HG02970 (cell line): ENCODE measurements around the gene INS.

Experiments
- ATAC-seq: cut with Tn5 transposase; IDR thresholded peaks from one replicate; pipeline ENCODE4 v1.9.1; 2021; ENCODE audit warnings: mild to moderate bottlenecking, moderate library complexity, moderate number of reproducible peaks; ENCODE audit not compliant: unreplicated experiment, low FRiP score

INS gene

DNA sequence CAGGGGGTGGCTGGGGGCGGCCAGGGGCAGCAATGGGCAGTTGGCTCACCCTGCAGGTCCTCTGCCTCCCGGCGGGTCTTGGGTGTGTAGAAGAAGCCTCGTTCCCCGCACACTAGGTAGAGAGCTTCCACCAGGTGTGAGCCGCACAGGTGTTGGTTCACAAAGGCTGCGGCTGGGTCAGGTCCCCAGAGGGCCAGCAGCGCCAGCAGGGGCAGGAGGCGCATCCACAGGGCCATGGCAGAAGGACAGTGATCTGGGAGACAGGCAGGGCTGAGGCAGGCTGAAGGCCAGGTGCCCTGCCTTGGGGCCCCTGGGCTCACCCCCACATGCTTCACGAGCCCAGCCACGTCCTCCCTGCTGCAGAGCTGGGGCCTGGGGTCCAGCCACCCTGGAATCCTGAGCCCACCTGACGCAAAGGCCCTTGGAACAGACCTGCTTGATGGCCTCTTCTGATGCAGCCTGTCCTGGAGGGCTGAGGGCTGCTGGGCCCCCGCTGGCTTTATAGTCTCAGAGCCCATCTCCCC is at the start of gene INS:
INS (minus strand) TSS at position 474 of the 524 bp plus-strand sequence; CDS start at position 236, 238 bp downstream.
- no peak for ATAC-seq

DNA sequence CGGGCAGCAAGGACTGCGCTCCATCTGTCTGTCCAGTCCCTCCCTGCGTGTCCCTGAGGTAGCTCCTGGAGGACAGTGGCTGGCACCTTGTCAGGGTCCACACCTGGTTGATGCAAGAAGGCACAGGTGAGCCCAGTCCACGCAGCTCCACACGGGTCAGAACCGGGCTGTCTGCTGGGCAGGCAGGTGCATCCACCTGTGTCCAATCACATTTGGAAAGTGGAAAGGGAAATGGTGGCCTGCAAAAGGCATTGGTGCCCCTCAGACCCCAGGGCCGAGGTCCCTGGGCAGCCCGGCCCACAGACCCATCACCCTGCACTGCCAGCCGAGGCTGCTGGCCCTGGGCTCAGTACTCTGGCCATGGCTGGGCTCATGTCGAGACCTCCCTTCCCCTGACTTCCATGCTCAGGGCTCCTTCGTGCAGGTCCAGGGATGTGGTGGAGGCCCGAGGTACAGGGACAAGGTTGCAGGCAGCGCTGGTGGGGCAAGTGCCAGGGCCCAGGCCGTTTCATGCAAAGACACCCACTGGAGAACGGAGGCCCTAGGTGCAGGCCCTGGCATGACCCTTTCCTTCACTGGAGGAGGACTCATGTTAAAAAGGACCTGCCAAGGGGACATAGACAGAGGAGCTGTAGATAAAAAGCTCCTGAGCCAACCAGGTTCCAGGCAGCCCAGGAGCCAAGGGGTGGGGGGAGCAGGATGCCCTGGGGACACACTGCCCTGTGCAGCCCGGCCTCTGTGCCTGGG is 49.5 kb upstream of the INS start:
- no peak for ATAC-seq

DNA sequence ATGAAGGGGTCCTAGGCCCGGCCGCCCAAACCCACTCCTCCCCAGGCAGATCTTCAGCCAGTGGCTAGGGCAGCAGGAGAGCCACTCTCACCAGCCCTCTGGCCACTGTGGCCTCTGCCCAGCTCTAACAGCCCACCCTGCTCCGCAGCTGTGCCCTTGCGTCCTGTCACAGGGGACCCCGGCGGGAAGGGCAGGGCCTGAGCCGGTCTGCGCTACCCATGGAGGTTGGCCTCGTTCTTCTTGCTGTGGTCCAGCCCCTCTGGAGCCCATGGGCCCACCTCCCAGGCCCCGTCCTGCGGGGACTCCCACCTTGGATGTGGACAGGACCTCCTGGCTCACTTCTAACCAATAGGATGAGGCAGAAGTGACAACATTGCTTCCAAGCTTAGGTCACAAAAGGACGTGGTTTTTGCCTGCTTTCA is 48.9 kb upstream of the INS start:
- ATAC-seq: no peak

DNA sequence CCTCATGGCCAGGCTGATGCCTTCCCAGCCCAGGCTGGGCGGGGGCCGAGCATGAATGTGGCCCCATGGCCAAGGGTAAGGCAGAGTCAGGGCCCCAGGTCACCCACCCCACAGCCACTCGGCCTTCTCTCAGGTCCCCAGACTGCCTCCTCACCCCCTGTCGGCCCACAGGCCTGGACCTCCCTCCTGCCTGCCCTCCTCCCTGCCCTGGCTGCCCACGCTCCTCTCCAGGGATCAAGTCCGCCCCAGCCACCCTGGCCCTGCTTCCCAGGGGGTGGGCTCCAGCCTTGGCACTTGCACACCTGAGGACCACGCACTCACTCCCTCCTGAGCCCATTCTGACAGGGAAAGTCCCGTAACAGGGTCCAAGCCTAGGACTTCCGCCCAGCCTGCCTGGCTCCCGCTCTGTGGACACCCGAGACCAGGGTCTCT is 48.4 kb upstream of the INS start:
- ATAC-seq: no peak

DNA sequence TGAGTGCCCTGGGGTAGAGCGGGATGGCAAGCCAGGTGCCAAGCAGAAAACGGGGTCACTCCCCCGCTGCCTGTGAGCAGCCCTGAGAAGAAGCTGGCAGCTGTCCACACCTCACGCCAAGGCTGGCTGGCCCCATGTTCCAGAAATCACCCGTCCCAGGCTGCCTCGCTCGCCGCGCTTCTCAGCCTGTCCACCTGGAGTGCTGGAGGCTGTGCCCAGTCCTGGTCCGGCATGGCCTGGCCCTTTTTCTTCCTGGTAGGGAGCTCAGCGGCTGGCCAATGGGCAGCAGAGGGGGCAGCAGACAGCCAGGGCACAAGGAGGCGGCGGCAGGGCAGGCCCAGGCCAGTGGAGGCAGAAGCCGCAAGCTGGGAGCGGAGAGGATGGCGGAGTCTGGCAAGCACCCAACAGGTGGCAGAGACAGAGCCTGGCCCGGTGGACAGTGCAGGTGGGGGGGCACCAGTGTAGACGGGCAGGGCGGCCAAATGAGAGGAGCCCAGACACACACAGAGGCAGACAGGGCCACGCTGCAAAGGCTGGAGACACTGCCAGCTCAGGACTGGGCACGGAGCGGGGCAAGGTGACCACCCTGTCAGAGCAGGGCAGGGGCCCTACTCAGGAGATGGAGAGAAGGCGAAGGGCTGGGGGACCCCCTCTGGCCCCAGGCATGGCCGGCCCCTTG is 47.8 kb upstream of the INS start:
- ATAC-seq: no peak

DNA sequence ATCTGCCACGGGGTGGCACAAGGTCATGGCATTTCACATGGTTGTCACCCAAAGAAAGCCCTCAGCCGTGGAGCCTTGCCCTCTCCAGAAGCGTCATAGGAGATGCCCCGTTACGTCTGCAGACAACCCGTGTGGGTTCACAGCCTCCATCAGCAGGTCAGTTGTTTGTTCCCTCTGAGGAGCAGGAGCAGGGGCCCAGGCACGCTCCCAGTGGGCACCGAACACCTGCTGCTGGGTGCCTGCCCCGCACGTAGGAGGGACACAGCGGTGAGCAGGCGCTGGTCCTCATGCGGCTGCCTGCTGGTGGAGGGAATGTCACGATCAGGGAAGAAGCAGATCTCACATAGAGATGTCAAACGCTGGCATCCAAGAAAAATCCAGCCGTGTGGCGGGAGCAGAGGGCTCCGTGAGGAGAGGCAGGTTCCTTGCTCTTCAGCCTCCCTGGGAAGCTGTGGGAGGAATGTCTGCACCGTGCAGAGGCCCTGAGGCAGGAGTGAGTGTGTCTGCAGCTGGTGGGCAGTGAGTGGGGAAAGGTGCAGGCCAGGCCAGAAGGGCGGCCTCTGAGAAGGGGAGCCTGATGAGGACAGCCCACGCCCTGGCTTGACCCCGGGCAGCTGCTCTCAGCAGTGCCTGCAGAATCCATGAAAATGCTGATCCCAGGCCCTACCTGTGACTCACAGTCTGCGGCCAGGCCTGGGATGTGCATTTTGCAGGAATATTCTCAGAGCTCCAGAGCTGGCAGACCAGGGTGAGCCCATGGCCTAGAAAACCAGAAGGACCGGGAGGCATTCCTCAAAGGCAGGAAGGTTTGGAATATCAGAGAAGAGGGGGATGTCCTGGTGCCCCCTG is 47.0 kb upstream of the INS start:
- ATAC-seq: no peak

DNA sequence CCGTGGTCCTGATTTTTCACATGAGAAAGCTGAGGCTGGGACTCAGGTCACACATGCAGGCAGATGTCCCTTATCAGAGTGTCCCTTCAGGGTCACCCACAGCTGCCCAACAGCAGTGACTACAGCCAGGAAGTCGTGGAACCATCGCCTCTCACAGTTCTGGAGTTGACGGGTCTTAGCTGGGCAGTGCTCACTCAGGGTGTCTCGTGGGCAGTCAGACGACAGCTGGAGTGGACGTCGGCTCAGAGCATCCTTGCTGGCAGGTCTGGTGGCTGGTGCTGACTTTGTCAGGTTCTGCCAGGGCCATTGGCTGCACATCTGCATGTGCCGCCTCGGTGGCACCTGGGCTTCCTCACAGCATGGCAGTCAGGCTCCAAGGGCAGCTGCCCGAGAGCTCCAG is 46.2 kb upstream of the INS start:
- no peak for ATAC-seq

DNA sequence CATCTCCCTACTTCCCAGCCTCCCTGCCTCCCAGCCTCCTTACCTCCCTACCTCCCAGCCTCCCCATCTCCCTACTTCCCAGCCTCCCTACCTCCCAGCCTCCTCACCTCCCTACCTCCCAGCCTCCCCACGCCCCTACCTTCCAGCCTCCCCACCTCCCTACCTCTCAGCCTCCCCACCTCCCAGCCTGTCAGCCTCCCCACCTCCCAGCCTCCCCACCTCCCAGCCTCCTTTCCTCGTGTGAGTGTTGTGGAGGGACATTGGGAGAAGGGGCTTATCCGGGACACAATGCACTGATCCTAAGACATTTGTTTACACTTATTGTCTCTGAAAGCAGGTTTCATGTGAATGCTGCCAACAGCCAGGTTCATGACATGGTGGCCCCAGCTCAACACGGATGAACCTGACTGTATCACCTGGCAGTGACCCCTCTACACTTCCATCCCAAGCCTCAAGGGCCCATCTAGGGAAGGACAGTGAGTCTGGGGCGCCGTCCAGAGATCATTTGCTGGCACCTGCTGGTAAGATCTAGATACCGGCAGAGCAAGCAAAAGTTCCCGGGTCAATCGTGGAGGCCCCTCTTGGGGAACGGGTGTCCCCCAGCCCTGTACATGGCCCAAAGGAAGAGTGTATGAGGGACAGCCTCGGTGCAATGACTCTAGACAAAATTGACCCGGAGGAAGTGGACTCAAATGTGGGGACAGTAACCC is 45.1 kb upstream of the INS start:
- ATAC-seq: no peak

DNA sequence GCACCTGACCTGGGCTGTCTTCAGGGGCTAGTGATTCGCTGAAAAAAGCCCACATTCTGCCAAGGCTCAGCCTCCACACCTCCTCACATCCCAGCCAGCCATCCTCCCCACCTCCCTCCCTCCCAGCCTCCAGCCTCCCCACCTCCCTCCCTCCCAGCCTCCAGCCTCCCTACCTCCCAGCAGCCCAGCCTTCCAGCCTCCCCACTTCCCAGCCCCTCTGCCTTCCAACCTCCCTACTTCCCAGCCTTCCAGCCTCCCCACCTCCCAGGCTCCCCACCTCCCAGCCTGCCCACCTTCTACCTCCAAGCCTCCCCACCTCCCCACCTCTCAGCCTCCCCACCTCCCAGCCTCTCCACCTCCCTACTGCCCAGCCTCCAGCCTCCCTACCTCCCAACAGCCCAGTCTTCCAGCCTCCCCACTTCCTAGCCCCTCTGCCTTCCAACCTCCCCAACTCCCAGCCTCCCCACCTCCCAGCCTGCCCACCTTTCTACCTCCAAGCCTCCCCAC is 44.3 kb upstream of the INS start:
- ATAC-seq: no peak

DNA sequence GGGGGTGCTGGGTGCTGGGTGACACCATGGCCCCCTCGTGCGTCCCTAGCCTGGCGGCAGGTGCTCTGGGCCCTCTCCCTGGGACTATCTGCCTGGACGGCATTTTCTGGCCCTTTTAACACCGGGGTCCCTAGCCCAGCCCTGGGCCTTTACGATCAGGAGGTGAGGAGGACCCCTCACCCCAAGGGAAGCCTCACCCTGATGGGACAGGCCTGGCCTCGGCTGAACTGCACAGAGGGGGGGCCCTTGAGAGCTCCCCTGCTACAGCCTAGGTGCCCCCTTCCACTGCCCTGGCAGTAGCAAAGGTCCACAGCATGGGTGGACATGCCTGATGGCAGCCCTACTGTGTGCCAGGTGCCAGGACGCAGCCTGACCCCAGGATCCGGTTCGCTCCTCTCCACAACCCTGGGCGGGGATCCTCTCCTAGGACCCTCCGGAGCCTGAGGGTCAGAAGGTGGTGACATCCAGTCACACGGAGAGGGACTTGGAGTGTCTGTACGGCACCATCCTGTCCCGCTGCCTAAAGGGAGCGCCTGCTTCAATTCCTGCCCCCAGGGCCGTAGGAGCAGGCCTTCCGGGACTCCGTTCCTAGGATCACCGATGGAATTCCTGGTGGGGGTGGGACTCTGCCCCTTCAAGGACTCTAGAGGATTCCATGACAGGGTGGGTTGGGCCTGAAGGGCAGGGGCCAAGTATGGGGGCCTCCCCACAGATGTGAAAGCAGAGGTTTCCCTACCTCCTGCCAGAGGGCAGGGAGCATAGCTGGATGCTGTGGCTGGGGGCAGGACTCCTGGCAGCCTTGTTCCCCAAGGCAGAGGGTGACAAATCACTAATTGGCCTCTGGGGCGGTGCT is 43.6 kb upstream of the INS start:
- no peak for ATAC-seq

DNA sequence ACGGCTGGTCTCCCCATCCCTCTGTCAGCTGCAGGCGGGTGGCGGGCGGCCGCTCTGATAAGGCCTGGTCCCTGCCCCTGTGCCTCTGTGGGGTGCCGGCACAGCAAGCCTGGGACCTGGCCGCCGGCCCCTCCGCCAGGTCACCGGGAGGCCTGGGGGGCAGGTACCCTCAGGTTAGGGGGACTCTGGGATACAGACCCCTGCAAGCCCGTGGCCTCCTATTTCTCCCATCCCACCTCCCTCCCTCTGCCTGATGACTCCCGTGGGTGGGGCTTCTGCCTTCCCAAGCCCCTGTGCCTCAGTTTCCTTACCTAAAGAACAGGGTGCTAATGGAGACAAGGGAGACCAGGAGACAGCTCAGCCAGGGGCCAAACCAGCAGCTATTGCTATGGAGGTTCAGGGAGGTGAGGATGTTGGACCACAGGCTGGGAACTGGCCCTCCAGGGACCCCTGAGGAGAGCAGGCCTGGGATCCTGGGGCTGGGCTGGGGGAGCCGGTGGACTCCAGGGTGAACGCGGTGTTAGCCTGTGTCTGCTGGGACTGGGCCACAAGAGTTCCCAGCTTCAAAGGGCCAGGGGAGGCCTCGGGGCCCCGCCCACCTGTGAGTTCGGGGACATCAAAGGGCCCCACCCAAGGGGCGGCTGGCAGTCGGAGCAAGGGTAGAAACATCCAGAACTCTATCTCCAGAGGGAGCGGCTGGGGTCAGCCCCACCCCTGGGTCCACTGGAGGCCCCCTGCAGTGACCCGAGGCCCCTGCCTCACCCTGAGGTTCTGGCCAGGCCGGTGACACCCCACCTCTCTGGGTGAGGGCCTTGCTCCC is 42.6 kb upstream of the INS start:
- no peak for ATAC-seq

DNA sequence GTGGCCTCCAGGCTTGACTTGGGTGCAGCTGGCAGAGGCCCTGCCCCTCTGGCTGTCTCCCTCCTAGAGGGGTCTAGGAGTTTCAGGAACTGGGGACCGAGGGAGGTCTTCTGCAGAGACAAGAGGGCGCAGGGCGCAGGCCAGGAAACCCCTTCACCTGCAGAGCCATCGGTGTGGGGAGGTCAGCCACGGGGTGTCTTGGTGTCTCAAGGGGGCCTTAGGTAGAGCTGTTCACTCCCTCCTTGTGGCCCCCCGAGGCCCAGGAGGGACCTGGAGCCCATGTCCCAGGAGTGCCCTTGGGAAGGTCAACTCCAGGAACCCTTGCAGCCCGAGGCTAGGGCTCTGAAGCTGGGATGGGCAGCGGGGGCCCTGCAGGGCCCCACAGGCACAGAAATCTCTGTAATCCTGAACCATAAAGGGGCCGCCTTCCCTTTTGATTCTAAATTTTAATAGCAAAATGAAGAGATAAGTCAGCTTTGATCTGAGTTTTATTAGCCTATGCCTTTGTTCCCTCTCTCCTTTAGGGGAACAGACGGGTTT is 42.0 kb upstream of the INS start:
- no peak for ATAC-seq

DNA sequence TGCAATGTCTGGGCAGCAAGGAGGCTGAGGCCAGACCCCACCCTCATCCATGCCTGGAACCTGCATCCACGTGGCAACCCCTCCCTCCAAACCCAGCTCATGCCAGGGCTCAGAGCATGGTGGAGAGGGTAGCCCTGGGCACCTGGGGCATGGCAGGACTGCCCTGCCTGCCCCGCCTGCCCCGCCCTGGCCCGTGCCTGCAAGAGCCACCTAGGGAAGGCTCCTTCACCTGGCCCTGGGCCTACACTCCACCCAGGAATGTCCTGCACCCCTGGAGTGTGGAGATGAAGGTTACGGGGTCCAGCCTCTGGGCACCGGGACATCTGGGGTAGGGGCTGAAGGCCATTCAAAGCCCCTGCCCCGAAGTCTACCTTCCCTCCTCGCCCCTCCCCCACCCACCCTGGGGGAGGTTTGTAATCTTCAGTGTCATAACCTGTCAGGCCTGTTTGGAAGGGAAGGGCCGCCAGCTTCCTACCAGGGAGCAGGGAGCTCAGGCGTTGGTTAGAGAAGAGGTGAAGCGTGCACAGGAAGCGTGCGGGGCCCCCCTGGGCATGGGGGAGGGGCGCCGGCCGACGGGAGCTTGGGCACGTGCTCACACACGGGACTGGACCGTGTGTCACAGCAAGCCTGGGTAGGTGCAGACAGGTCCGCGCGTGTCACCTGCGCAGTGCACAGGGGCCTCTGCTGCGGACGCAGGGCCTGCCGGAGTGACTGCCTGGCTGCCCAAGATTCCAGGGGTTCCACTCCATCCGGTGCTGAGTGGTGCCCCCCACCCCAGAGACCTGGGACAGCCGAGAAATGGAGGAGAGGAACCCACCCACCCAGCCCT is 41.3 kb upstream of the INS start:
- no peak for ATAC-seq

DNA sequence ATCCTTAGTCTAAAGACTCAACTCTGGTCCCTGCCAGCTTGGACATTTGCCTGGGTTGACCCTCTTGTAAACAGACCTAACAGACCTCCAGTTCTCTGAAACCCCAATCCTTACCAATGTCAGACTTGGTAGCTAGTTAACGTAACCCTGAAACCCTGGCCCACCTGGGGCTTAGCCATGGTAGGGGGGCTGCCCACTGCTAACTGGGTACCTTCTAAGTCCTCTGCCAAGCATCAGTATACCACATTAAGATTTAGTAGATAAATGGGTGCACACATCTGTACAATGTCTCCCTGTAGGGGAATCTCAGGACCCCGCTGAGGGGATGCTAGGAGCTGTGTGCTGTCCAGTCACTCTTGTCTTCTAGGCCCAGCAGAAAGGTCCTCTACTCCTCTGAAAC is 40.5 kb upstream of the INS start:
- no peak for ATAC-seq

DNA sequence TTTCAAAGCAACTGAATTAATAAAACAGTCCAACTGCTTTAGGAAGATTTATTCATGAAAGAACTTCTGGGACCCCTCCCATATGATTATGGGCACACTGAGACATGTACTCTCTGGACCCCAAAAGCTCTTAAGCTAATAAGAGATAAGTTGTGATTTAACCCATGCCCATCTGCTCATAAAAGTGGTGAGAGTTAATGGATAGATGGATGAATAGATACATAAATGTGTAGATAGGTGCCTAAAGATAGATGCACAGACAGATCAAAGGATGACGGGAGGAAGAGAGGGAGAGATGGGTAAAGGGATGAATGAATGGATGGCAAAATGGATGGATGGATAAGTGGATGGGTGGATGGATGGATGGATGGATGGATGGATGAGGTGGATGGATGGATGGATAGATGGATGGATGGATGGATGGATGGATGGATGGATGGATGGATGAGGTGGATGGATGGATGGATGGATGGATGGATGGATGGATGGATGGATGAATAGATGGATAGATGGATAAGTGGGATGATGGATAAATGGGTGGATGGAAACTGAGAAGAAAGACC is 40.0 kb upstream of the INS start:
- no peak for ATAC-seq

DNA sequence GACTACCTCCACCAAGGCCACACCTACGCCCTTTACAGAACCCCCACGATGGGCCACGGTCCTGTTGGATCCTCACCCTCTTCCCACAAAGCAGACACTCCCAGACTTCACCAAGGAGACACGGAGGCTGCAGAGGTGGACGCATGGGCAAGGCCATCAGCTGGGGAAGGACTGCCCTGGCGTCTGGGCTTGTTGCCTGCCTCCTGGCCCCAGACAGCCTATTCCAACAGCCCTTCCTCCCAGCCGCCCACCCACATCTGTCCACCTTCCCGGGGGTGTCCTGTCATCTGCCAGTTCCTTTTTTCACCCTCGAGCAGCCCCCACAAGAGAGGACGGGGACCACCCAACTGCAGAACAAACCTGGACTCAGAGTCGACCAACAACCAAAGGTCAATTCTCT is 39.5 kb upstream of the INS start:
- ATAC-seq: no peak
